Upper lobe of left lung (tissue), 4 donors: ENCODE results near the gene KLHL26.

Source experiments
- EP300 ChIP-seq, 4 donors: sonication (generic); formaldehyde crosslinking; IDR thresholded peaks; one replicate each; pipeline ENCODE4 v1.5.1; 2017; ENCODE audit warnings: antibody characterized with exemption in 4 of 4, control low read depth in 2 of 4
- POLR2A ChIP-seq, 4 donors: fragments of 450-650 bp; IDR thresholded peaks; one replicate each; pipeline ENCODE4 v1.5.1; 2016 to 2017; ENCODE audit warnings: antibody characterized with exemption in 4 of 4, mild to moderate bottlenecking in 2 of 4
- POLR2AphosphoS5 ChIP-seq, 2 donors: sonication (generic); formaldehyde crosslinking; IDR thresholded peaks; one replicate each; pipeline ENCODE4 v1.5.1; 2017; ENCODE audit warnings: antibody characterized with exemption in 2 of 2
- TF ChIP-seq, protein P1 (sequence below), 6 experiments: fragments of 450-650 bp in 4 of 6; fragments of 200-600 bp in 2 of 6; sonication (generic) in 2 of 6; IDR thresholded peaks; one replicate each; pipeline ENCODE4 v1.5.1; 2016 to 2019; ENCODE audit warnings: antibody characterized with exemption in 6 of 6

DNA sequence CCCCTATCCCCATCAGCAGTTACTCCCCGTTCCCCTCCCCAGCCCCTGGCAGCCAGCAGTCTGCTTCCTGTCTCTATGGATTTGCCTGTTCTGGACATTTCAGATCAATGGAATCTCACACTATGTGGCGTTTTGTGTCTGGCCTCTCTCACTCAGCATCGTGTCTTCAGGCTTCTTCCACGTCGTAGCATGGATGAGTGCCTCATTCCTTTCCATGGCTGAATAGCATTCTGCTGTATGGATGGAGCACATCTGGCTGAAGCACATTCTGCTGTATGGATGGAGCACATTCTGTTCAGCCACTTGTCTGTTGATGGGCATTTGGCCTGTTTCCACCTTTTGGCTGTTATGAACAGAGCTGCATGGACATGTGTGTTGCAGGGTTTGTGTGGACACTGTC, 76.2 kb downstream of the KLHL26 start:
- TF ChIP-seq, protein P1, sequence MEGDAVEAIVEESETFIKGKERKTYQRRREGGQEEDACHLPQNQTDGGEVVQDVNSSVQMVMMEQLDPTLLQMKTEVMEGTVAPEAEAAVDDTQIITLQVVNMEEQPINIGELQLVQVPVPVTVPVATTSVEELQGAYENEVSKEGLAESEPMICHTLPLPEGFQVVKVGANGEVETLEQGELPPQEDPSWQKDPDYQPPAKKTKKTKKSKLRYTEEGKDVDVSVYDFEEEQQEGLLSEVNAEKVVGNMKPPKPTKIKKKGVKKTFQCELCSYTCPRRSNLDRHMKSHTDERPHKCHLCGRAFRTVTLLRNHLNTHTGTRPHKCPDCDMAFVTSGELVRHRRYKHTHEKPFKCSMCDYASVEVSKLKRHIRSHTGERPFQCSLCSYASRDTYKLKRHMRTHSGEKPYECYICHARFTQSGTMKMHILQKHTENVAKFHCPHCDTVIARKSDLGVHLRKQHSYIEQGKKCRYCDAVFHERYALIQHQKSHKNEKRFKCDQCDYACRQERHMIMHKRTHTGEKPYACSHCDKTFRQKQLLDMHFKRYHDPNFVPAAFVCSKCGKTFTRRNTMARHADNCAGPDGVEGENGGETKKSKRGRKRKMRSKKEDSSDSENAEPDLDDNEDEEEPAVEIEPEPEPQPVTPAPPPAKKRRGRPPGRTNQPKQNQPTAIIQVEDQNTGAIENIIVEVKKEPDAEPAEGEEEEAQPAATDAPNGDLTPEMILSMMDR (IDR thresholded peaks at IDR 0.05), result no peak
- peak; percentile 13 to 37 for TF ChIP-seq POLR2AphosphoS5 (IDR thresholded peaks at IDR 0.05)
- TF ChIP-seq EP300 (IDR thresholded peaks at IDR 0.05), result peak in 1 of 4 donors; percentile 14
- no peak for TF ChIP-seq POLR2A (IDR thresholded peaks at IDR 0.05)
